GM12874 (cell line): ENCODE results near the gene MLN.

Source experiments
- CTCF ChIP-seq: IDR thresholded peaks from 2 replicates; pipeline ENCODE4 v1.5.1; 2011; ENCODE audit warnings: low read depth, mild to moderate bottlenecking, control low read depth, low read length, moderate library complexity; ENCODE audit not compliant: insufficient read depth

MLN gene

GRCh38 chr6:33750244-33750991, 53.4 kb downstream of the MLN start:
- TF ChIP-seq CTCF = no peak

GRCh38 chr6:33749401-33749800, 54.4 kb downstream of the MLN start:
- no peak for TF ChIP-seq CTCF

GRCh38 chr6:33748841-33749240, 55.0 kb downstream of the MLN start:
- TF ChIP-seq CTCF = no peak

GRCh38 chr6:33747823-33748222, 56.0 kb downstream of the MLN start:
- TF ChIP-seq CTCF = no peak

GRCh38 chr6:33746651-33747100, 57.1 kb downstream of the MLN start, which contains the start of gene IP6K3:
IP6K3 (minus strand) TSS chr6:33746905; CDS start chr6:33735476, 11,429 bp downstream.
- no peak for TF ChIP-seq CTCF

GRCh38 chr6:33746036-33746600, 57.7 kb downstream of the MLN start:
- no peak for TF ChIP-seq CTCF

- no peak for TF ChIP-seq CTCF
Measured at GRCh38 chr6:33745548-33745947, 58.3 kb downstream of the MLN start.
